Measurements from ENCODE around the gene ZNF3. TPM values are rescaled to one million over a fixed set of nuclear protein-coding genes. Genes with fewer than 3 reads are reported as not detected.

ZNF3 gene
- polyA plus RNA-seq, 1 donor (not counting 4 experiments of a cell fraction or from before 2014, with no cell fraction given) = 16.8 TPM

- dilution Hi-C loops (cut with MboI; ENCODE audit: extremely low pct_ligation_motif_present, low sequenced_read_pairs) = no loop called here
- Histone ChIP-seq H3K9ac (ENCODE audit: control insufficient read depth, extremely low read depth, insufficient read depth, low read length) (no peak overlapping the region), H4K20me1 (ENCODE audit: control insufficient read depth, extremely low read depth, insufficient read depth, low read length) (no peaks in the 10 kb centered on the region), H2AFZ (ENCODE audit: control insufficient read depth, low read length) (no peak overlapping the region), H3K4me3 (ENCODE audit: control insufficient read depth in 2 of 3, extremely low read depth in 1 of 3, insufficient read depth in 2 of 3, low read depth in 1 of 3, low read length in 3 of 3) (no peak overlapping the region), H3K27ac (ENCODE audit: control insufficient read depth, insufficient read depth, low read length) (no peak overlapping the region), H3K9me3 (ENCODE audit: control insufficient read depth, low read depth, low read length) (no peaks in the 10 kb centered on the region), H3K36me3 (ENCODE audit: control insufficient read depth in 2 of 2, extremely low read depth in 1 of 2, insufficient read depth in 2 of 2, low read length in 2 of 2) (peaks cover 18 to 20% of the 10 kb centered on the region in 2 experiments), H3K27me3 (ENCODE audit: control insufficient read depth, extremely low read depth, insufficient read depth, low read length) (no peaks in the 10 kb centered on the region), H3K4me2 (ENCODE audit: control insufficient read depth, extremely low read depth, insufficient read depth, low read depth, low read length) (no peak overlapping the region), H3K4me1 (ENCODE audit: control insufficient read depth, extremely low read depth, insufficient read depth, low read length) (no peaks in the 10 kb centered on the region), H3K9me1 (ENCODE audit: control insufficient read depth, extremely low read depth, insufficient read depth, low read length) (no peaks in the 10 kb centered on the region), H3K79me2 (ENCODE audit: control insufficient read depth, insufficient read depth, low read length) (peaks cover 3% of the 10 kb centered on the region)
- FAIRE-seq (no peak), DNase-seq (ENCODE audit: low read depth, low spot score) (no peak)
- no peak for TF ChIP-seq EZH2 (IDR thresholded peaks at IDR 0.05; ENCODE audit: low read length)
- TF ChIP-seq, protein P1, sequence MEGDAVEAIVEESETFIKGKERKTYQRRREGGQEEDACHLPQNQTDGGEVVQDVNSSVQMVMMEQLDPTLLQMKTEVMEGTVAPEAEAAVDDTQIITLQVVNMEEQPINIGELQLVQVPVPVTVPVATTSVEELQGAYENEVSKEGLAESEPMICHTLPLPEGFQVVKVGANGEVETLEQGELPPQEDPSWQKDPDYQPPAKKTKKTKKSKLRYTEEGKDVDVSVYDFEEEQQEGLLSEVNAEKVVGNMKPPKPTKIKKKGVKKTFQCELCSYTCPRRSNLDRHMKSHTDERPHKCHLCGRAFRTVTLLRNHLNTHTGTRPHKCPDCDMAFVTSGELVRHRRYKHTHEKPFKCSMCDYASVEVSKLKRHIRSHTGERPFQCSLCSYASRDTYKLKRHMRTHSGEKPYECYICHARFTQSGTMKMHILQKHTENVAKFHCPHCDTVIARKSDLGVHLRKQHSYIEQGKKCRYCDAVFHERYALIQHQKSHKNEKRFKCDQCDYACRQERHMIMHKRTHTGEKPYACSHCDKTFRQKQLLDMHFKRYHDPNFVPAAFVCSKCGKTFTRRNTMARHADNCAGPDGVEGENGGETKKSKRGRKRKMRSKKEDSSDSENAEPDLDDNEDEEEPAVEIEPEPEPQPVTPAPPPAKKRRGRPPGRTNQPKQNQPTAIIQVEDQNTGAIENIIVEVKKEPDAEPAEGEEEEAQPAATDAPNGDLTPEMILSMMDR (optimal IDR thresholded peaks at IDR 0.05 in 1 of 3, IDR thresholded peaks at IDR 0.05 in 1 of 3, conservative IDR thresholded peaks at IDR 0.05 in 1 of 3; ENCODE audit: extremely low read depth in 1 of 3, insufficient read depth in 2 of 3, low read length in 3 of 3) = no peak
These were observed 43.2 kb downstream of the ZNF3 start for GRCh38 chr7:100038326-100038725.

DNA sequence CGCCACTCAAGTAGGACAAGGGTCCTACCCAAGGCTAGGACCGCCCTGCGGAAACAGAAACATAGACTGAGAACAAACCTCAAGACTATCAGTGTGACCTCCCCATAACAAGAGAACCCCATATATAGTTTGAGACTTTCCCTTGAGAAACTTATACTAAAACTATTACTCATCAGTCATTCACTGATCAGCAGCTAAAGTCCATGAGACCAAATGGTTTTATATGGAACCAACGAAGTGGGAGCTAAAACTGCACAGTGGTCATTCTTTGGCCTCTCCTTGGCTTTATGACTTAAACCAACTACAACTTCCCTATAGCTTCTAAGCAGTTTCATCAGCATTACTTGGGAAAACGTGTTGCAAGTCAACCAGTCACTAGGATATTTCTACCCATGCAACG is 45.6 kb downstream of the ZNF3 start:
- H3K27ac ChIP-seq (ENCODE audit: control insufficient read depth, insufficient read depth, low read length) = no peak overlapping the region

More for the DNA sequence above, 45.6 kb downstream of the ZNF3 start:
- H3K4me3 ChIP-seq (ENCODE audit: control insufficient read depth in 2 of 3, extremely low read depth in 1 of 3, insufficient read depth in 2 of 3, low read depth in 1 of 3, low read length in 3 of 3) = no peak overlapping the region
- H3K9me3 ChIP-seq (ENCODE audit: control insufficient read depth, low read depth, low read length) = no peaks in the 10 kb centered on the region
- H3K36me3 ChIP-seq (ENCODE audit: control insufficient read depth in 2 of 2, extremely low read depth in 1 of 2, insufficient read depth in 2 of 2, low read length in 2 of 2) = peaks cover 27 to 33% of the 10 kb centered on the region in 2 experiments
- H3K9me1 ChIP-seq (ENCODE audit: control insufficient read depth, extremely low read depth, insufficient read depth, low read length) = no peaks in the 10 kb centered on the region
- H3K27me3 ChIP-seq (ENCODE audit: control insufficient read depth, extremely low read depth, insufficient read depth, low read length) = no peaks in the 10 kb centered on the region
- H3K9ac ChIP-seq (ENCODE audit: control insufficient read depth, extremely low read depth, insufficient read depth, low read length) = no peak overlapping the region
- FAIRE-seq (no peak), DNase-seq (ENCODE audit: low read depth, low spot score) (no peak)
- TF ChIP-seq EZH2 (IDR thresholded peaks at IDR 0.05; ENCODE audit: low read length) = no peak
- TF ChIP-seq, protein P1 (optimal IDR thresholded peaks at IDR 0.05 in 1 of 3, IDR thresholded peaks at IDR 0.05 in 1 of 3, conservative IDR thresholded peaks at IDR 0.05 in 1 of 3; ENCODE audit: extremely low read depth in 1 of 3, insufficient read depth in 2 of 3, low read length in 3 of 3) = no peak
- no peak overlapping the region for H2AFZ ChIP-seq (ENCODE audit: control insufficient read depth, low read length)
- peaks cover 4% of the 10 kb centered on the region for H3K79me2 ChIP-seq (ENCODE audit: control insufficient read depth, insufficient read depth, low read length)
- no peaks in the 10 kb centered on the region for H3K4me1 ChIP-seq (ENCODE audit: control insufficient read depth, extremely low read depth, insufficient read depth, low read length)
- dilution Hi-C loops (cut with MboI; ENCODE audit: extremely low pct_ligation_motif_present, low sequenced_read_pairs) = no loop called here
- H4K20me1 ChIP-seq (ENCODE audit: control insufficient read depth, extremely low read depth, insufficient read depth, low read length) = no peaks in the 10 kb centered on the region
- H3K4me2 ChIP-seq (ENCODE audit: control insufficient read depth, extremely low read depth, insufficient read depth, low read depth, low read length) = no peak overlapping the region

Data from keratinocyte (primary cell).